ENCODE measurements around the gene NDUFB6.

NDUFB6 gene

GRCh38 chr9:32554591-32554990 lies 18.4 kb downstream of the NDUFB6 start:
- in situ Hi-C loops (cut with HindIII; ENCODE audit: low sequenced_read_pairs) = loop anchor here (25.0 kb wide), 1 partner anchor 167 kb away; the partner anchor contains the start of gene ACO1
- DNase-seq (ENCODE audit: low read depth) = no peak
- H3K4me3 ChIP-seq (ENCODE audit: low read depth, low read length) = no peak overlapping the region
- TF ChIP-seq CTCF (IDR thresholded peaks at IDR 0.05; ENCODE audit: low read depth, low read length, missing control alignments) = no peak

- TF ChIP-seq CTCF (IDR thresholded peaks at IDR 0.05; ENCODE audit: low read depth, low read length, missing control alignments) = no peak
- H3K4me3 ChIP-seq (ENCODE audit: low read depth, low read length) = no peak overlapping the region
- in situ Hi-C loops (cut with HindIII; ENCODE audit: low sequenced_read_pairs) = loop anchor here (25.0 kb wide), 1 partner anchor 167 kb away; the partner anchor contains the start of gene ACO1
These were observed 18.9 kb downstream of the NDUFB6 start for GRCh38 chr9:32554107-32554506.

GRCh38 chr9:32552172-32552872 lies 20.6 kb downstream of the NDUFB6 start, which contains the start of the genes SMIM27 and TOPORS:
Gene SMIM27 (plus strand): TSS chr9:32552327. CDS start chr9:32552435, 108 bp downstream.
Gene TOPORS (minus strand): TSS chr9:32552586. CDS start chr9:32552436, 150 bp downstream.
- TF ChIP-seq CTCF (IDR thresholded peaks at IDR 0.05; ENCODE audit: low read depth, low read length, missing control alignments) = no peak
- DNase-seq (ENCODE audit: low read depth) = peak; percentile 67
- in situ Hi-C loops (cut with HindIII; ENCODE audit: low sequenced_read_pairs) = loop anchor here (25.0 kb wide), 1 partner anchor 165 kb away; the partner anchor contains the start of gene ACO1

More at GRCh38 chr9:32554107-32554506, 18.9 kb downstream of the NDUFB6 start:
- no peak for DNase-seq (ENCODE audit: low read depth)

GRCh38 chr9:32551276-32552051 lies 21.5 kb downstream of the NDUFB6 start:
- no peak for TF ChIP-seq CTCF (IDR thresholded peaks at IDR 0.05; ENCODE audit: low read depth, low read length, missing control alignments)
- in situ Hi-C loops (cut with HindIII; ENCODE audit: low sequenced_read_pairs) = loop anchor here (25.0 kb wide), 1 partner anchor 164 kb away; the partner anchor contains the start of gene ACO1
- H3K4me3 ChIP-seq (ENCODE audit: low read depth, low read length) = peak overlapping the region; percentile 73
- no peak for DNase-seq (ENCODE audit: low read depth)

More at GRCh38 chr9:32552172-32552872, 20.6 kb downstream of the NDUFB6 start, which contains the start of the genes SMIM27 and TOPORS:
- peak within 1 kb of the TSS; percentile 73 for H3K4me3 ChIP-seq (ENCODE audit: low read depth, low read length)

GRCh38 chr9:32550562-32551275 lies 22.2 kb downstream of the NDUFB6 start:
- peak overlapping the region; percentile 73 for H3K4me3 ChIP-seq (ENCODE audit: low read depth, low read length)
- peak; percentile 17 for TF ChIP-seq CTCF (IDR thresholded peaks at IDR 0.05; ENCODE audit: low read depth, low read length, missing control alignments)
- in situ Hi-C loops (cut with HindIII; ENCODE audit: low sequenced_read_pairs) = loop anchor here (25.0 kb wide), 1 partner anchor 163 kb away; the partner anchor contains the start of gene ACO1
- peak; percentile 84 for DNase-seq (ENCODE audit: low read depth)

Measured in astrocyte of the cerebellum (primary cell).